ENCODE results near the gene DCC.
A peak's percentile ranks its signal among the peaks of the same experiment; 100 is the strongest.

The DCC gene

GRCh38 chr18:53241161-53241560, 901.2 kb downstream of the DCC start:
- no peak overlapping the region for H3K27ac ChIP-seq
- no peak for DNase-seq (ENCODE audit: low read depth, low spot score)

DNA sequence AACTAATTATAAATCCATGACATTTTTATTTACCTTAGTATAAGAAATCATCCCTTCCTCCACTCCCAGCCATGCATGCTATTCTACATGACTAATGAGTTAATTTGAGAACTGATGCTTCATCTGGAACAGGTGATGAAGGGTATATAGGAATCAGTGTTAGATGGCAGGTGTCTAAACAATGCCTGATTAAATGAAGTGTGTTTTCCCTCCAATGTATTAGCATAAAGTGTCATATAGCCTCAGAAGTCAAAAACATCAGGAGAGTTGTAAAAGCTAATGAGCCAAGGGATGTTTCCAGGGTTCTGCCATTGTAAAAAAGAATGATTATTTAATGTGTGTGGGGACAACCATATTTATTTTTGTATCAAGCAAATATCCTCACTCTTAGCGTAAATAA, 913.8 kb downstream of the DCC start:
- H3K27ac ChIP-seq: no peak overlapping the region
- DNase-seq (ENCODE audit: low read depth, low spot score): no peak

- no peak for DNase-seq (ENCODE audit: low read depth, low spot score)
Measured at GRCh38 chr18:53254265-53254664, 914.3 kb downstream of the DCC start.

GRCh38 chr18:53261241-53261640, 921.2 kb downstream of the DCC start:
- H3K27ac ChIP-seq: no peak overlapping the region
- DNase-seq (ENCODE audit: low read depth, low spot score): no peak

More at GRCh38 chr18:53254265-53254664, 914.3 kb downstream of the DCC start:
- H3K27ac ChIP-seq: no peak overlapping the region

GRCh38 chr18:53266850-53267249, 926.9 kb downstream of the DCC start:
- no peak overlapping the region for H3K27ac ChIP-seq
- no peak for DNase-seq (ENCODE audit: low read depth, low spot score)

DNA sequence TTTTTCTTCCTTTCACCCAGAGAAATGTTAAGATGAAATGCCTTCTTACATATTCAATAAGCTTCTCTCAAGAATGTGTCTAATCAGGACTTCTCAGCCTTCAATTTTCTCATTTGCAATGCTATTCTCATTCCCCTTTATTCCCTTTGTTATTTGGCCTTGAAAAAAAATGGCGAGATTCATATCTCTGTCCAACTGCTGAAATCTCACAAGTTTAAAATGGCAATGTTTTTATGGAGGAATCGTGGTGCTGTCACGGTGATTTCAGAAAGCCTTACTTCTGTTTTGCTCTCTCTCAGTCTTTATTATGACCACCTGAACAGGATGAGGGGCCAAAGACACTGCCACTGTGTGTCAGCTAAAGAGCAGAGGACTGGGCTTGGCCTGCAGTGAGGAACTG, 928.5 kb downstream of the DCC start:
- DNase-seq (ENCODE audit: low read depth, low spot score): no peak
- H3K27ac ChIP-seq: no peak overlapping the region

GRCh38 chr18:53281406-53281805, 941.4 kb downstream of the DCC start:
- no peak overlapping the region for H3K27ac ChIP-seq
- no peak for DNase-seq (ENCODE audit: low read depth, low spot score)

DNA sequence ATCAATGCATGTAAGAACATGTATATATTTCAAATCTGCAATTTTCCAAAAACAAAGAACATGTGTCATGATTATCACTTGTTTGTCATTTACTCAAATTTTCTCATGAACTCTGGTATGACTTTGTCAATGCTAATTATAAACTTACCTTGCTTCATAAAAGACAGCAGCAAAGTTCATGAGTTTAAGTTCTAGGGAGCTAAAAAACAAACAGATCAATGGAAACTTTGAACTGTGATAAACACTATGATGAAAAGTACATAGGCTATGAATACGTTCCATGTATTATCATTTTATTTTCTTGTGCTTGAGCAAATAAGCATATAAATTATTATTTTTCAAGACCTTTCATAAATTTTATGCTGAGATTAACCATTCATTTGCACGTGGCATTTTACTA, 943.7 kb downstream of the DCC start:
- H3K27ac ChIP-seq: no peak overlapping the region
- DNase-seq (ENCODE audit: low read depth, low spot score): no peak

DNA sequence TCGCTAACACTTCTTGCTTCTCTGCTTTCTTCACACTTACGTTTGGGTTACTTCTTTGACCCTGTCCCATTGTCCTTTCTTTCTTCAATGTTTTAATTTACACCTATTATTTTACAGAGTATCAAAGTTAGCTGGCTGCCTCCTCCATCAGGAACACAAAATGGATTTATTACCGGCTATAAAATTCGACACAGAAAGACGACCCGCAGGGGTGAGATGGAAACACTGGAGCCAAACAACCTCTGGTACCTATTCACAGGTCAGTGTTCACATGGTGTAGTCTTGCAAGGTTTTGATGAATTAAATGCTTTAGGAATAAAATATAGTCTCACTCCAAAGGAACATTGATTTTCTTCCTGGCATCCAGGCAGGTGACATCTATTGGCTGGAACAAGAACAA, 965.5 kb downstream of the DCC start:
- DNase-seq (ENCODE audit: low read depth, low spot score): no peak
- H3K27ac ChIP-seq: no peak overlapping the region

DNA sequence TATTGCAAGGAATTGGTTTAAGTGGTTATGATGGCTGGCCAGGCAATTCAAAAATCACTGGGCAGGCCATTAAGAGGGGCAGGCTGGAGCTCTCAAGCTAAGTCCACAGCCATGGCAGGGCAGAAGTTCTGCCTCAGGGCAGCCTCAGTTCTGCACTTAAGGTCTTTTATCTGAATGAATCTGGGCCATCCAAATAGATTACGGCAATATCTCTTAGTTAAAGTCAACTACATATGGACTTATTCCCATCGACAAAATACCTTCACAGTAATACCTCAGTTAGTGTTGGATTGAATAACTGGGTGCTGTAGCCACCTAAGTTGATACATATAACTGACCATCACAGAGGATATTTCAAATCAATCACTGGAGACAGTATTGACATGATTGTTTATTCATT, 979.6 kb downstream of the DCC start:
- no peak overlapping the region for H3K27ac ChIP-seq
- no peak for DNase-seq (ENCODE audit: low read depth, low spot score)

DNA sequence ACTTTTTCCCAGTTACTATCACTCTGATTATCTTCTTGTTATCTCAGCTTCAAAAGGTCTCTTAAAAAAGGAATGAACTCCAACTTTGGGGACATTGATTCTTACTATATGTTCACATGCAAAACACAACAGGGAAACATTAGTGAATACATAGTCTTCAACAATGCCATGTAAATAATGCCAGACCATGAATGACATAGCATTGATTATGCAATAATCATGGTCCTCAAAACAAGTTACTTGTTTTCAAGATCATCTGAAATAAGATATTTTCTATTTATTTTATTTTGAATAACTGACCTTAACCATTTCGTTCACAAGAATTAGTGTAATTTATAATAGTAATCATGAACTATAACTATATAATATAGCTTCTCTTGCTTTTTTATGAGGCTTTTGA, 982.2 kb downstream of the DCC start:
- no peak for DNase-seq (ENCODE audit: low read depth, low spot score)
- no peak overlapping the region for H3K27ac ChIP-seq

DNA sequence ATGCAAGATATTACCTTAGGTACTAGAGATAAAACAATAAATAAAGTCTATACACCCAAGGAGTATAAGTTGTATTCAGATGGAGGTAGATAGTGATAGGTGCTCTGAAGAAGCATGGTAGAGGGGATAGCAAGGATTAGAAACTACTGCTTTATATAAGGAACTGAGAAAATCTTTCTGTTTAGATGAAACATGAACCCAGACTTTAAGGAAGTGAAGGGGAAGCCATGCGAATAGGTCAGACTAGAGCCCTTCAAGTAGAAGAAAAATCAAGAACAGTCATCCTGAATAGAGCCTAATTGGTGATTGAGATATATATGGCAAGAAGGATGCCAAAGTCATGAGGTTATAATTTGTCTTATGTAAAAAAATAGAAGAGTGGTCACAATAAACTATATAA, 984.4 kb downstream of the DCC start:
- no peak for DNase-seq (ENCODE audit: low read depth, low spot score)
- H3K27ac ChIP-seq: no peak overlapping the region

GRCh38 chr18:53360501-53361443, 1020.8 kb downstream of the DCC start:
- DNase-seq (ENCODE audit: low read depth, low spot score): no peak
- H3K27ac ChIP-seq: no peak overlapping the region

- H3K27ac ChIP-seq: no peak overlapping the region
- no peak for DNase-seq (ENCODE audit: low read depth, low spot score)
Measured at GRCh38 chr18:53375621-53376020, 1035.6 kb downstream of the DCC start.

- no peak overlapping the region for H3K27ac ChIP-seq
- DNase-seq (ENCODE audit: low read depth, low spot score): peak; percentile 1
Measured at GRCh38 chr18:53380063-53380639, 1040.2 kb downstream of the DCC start.

GRCh38 chr18:53382870-53383269, 1042.9 kb downstream of the DCC start:
- no peak overlapping the region for H3K27ac ChIP-seq
- no peak for DNase-seq (ENCODE audit: low read depth, low spot score)

DNA sequence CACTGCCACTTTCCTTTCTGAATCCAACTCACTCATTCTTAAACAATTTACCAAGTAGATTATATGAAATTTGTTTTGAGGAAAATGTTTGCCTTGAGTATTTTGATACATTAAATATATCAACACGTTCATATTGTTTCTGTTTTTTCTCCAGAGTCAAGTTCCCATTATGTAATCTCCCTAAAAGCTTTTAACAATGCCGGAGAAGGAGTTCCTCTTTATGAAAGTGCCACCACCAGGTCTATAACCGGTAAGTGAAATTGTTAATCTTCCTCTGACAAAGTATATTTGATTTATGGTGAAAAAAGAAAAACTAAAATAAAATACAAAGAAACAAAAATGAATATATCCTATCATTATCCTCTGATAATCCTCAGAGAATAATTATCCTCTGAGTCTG, 1045.9 kb downstream of the DCC start:
- no peak for DNase-seq (ENCODE audit: low read depth, low spot score)
- no peak overlapping the region for H3K27ac ChIP-seq

DNA sequence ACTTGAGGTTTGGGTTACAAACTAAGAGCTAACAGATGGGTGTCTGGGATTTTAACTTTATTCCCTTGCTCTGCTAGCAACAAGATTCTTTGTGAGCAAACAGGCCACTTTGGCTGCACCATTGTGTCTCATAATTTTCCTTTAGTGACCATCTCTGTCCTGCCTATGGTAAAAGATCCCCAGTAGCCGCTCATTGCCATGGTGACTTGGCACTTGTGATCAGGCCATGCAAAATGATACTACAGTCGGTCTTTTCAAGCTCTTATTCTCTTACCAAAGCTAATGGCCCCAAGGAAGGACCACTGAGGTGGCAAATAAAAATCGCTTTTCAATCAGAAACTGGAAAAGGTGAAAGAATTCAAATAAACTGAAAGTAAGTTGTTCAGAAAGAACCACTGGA, 1047.6 kb downstream of the DCC start:
- no peak for DNase-seq (ENCODE audit: low read depth, low spot score)
- H3K27ac ChIP-seq: no peak overlapping the region

DNA sequence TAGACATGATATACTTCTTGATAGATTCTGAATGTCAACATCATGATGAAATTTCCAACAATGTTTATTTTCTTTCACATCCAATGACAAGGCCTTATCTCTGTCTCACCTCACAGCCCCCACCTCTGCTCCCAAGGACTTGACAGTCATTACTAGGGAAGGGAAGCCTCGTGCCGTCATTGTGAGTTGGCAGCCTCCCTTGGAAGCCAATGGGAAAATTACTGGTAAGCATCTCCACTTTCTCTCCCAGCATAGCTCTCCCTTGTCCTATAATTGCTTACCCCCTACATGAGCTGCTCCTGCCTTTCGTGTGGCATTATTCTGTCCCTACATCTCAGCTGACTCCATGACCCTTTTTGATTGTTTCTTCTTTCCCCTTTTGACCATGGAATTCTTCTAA, 1062.7 kb downstream of the DCC start:
- no peak overlapping the region for H3K27ac ChIP-seq
- DNase-seq (ENCODE audit: low read depth, low spot score): no peak

GRCh38 chr18:53408271-53408670, 1068.3 kb downstream of the DCC start:
- DNase-seq (ENCODE audit: low read depth, low spot score): no peak

DNA sequence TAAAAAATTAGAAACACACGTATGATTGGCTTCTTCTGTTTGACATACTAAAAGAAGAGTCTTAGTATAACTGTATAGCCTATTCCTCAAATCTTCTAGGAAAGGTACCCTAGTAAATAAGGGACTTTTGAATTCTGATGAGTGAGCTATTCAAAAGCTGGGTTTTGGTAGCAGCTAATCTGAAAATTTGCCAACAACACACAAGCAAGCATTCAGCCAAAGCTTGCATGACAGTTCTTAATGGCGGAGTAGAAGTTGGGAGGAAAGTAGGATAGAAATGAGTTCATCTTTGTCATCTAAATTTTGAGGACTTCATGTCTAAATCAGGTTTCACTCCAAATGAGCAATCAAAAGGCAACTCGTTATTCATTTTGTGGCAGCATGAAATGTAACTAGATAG, 1071.5 kb downstream of the DCC start:
- H3K27ac ChIP-seq: no peak overlapping the region
- no peak for DNase-seq (ENCODE audit: low read depth, low spot score)

More at GRCh38 chr18:53408271-53408670, 1068.3 kb downstream of the DCC start:
- H3K27ac ChIP-seq: no peak overlapping the region

DNA sequence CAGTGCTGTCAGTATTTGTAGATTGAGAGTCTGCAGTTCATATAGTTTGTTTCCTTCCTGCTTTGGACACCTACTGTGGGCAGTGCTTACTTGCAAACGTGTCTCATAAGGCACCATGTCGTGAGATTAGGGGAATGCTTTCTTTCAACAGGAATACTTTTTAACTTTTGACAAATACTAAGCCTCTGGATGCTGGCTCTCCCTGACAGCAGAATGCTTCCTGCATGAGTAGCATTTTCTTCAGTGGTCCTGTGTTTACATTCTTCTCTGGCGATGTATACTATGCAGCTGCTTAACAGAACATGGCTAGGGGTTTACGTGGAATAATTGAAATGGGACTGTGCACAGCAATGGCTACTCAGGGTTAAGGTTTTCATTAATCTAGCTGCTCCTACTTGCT, 1077.0 kb downstream of the DCC start:
- no peak for DNase-seq (ENCODE audit: low read depth, low spot score)

More for the DNA sequence above, 1077.0 kb downstream of the DCC start:
- no peak overlapping the region for H3K27ac ChIP-seq

Data from epithelial cell of prostate (primary cell).